Adipocyte (in vitro differentiated cells): ENCODE data around the gene GAS2L3.
"Not testable (repeated sequence)": the region's sequence is repeated elsewhere in the genome, so short reads cannot be mapped to it uniquely, and the experiment has no call there.

Source experiments
- DNase-seq: peaks from one replicate; pipeline ENCODE4 v3.0.0-alpha.2; 2015; ENCODE audit warnings: low read depth
- H3K27me3 ChIP-seq: replicated peaks from 2 replicates; pipeline ENCODE4 v1.7.0; 2013; ENCODE audit warnings: mild to moderate bottlenecking, low read length, moderate library complexity; ENCODE audit not compliant: control insufficient read depth, insufficient read depth
- H3K36me3 ChIP-seq: 2 replicates; pipeline ENCODE4 v1.7.0; 2013; ENCODE audit warnings: low read length, mild to moderate bottlenecking, moderate library complexity; ENCODE audit not compliant: control insufficient read depth, insufficient read depth, severe bottlenecking
- H3K4me1 ChIP-seq: 2 replicates; pipeline ENCODE4 v1.7.0; 2013; ENCODE audit warnings: mild to moderate bottlenecking, low read length, moderate library complexity; ENCODE audit not compliant: control insufficient read depth, insufficient read depth
- H3K4me3 ChIP-seq: 2 replicates; pipeline ENCODE4 v1.7.0; 2013; ENCODE audit warnings: mild to moderate bottlenecking, low read length, moderate library complexity
- H3K9ac ChIP-seq: 2 replicates; pipeline ENCODE4 v1.7.0; 2013; ENCODE audit warnings: mild to moderate bottlenecking, low read length, moderate library complexity
- H3K9me3 ChIP-seq: 2 replicates; pipeline ENCODE4 v1.7.0; 2013; ENCODE audit warnings: mild to moderate bottlenecking, low read length, moderate library complexity; ENCODE audit not compliant: control insufficient read depth

Gene GAS2L3

DNA sequence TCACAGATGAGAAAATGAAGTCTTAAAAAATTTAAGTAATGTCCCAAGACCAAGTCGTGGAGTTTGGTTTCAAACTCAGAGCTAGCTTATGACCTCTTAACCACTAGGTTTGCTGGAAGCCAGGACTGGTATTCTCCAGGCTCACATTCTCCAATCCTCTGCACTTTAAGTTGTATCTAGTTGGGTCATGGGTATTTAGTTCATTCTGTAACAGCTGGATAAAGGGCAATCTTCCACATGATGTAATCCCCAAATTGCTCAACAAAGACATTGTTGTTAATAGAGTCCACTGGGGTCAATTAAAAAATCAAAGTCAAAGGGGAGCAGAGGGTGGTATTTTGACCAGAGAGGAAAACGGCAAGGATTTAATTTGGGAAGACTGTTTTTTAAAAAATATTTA is 17.8 kb upstream of the GAS2L3 start:
- no peaks in the 10 kb centered on the region for H3K36me3 ChIP-seq
- H3K9ac ChIP-seq, result peak overlapping the region; percentile 64
- peak; percentile 45 for DNase-seq
- no peaks in the 10 kb centered on the region for H3K9me3 ChIP-seq
- H3K4me1 ChIP-seq, result peaks cover 13% of the 10 kb centered on the region
- no peak overlapping the region for H3K4me3 ChIP-seq
- no peaks in the 10 kb centered on the region for H3K27me3 ChIP-seq

GRCh38 chr12:100557357-100557756 is 16.1 kb upstream of the GAS2L3 start:
- Histone ChIP-seq H3K4me1 (peaks cover 13% of the 10 kb centered on the region), H3K9me3 (no peaks in the 10 kb centered on the region), H3K36me3 (no peaks in the 10 kb centered on the region), H3K27me3 (no peaks in the 10 kb centered on the region), H3K9ac (no peak overlapping the region), H3K4me3 (no peak overlapping the region)
- DNase-seq, result no peak

DNA sequence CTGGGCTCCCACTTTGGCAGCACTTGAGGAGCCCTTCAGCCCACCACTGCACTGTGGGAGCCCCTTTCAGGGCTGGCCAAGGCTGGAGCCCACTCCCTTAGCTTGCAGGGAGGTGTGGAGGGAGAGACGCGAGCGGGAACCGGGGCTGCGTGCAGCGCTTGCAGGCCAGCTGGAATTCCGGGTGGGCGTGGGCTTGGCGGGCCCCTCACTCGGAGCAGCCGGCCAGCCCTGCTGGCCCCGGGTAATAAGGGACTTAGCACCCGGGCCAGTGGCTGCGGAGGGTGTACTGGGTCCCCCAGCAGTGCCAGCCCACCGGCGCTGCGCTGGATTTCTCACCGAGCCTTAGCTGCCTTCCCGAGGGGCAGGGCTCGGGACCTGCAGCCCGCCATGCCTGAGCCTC is 14.2 kb upstream of the GAS2L3 start:
- not testable (repeated sequence) for H3K9me3 ChIP-seq, H3K9ac ChIP-seq, H3K4me1 ChIP-seq, DNase-seq, H3K4me3 ChIP-seq, H3K36me3 ChIP-seq, H3K27me3 ChIP-seq

DNA sequence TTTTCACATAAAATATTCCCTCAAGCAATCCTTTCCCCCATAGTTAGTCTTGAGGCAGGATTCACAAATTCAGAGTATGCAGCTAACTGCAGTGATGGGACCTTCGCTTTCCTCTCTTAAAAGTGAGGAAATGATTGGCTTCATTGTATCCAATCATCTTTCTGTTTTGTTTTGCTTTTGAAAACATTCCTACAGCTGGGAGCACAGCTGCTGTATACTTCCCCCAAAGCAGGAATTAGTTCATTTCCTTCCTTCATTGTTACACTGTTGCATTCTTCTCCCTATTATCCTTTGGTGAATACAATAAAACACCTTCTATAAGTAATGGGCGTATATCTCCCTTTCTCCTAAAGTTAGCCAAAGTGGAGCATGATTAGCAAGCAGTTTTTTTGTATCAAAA is 9.4 kb upstream of the GAS2L3 start:
- no peak for DNase-seq

GRCh38 chr12:100564905-100565467 is 8.5 kb upstream of the GAS2L3 start:
- no peak for DNase-seq
- no peaks in the 10 kb centered on the region for H3K9me3 ChIP-seq
- no peaks in the 10 kb centered on the region for H3K27me3 ChIP-seq
- H3K4me1 ChIP-seq, result no peaks in the 10 kb centered on the region
- H3K9ac ChIP-seq, result no peak overlapping the region
- H3K4me3 ChIP-seq, result no peak overlapping the region
- H3K36me3 ChIP-seq, result no peaks in the 10 kb centered on the region

More for the DNA sequence above, 9.4 kb upstream of the GAS2L3 start:
- H3K9me3 ChIP-seq, result no peaks in the 10 kb centered on the region
- H3K4me1 ChIP-seq, result no peaks in the 10 kb centered on the region
- no peak overlapping the region for H3K9ac ChIP-seq
- H3K27me3 ChIP-seq, result no peaks in the 10 kb centered on the region
- H3K36me3 ChIP-seq, result no peaks in the 10 kb centered on the region
- H3K4me3 ChIP-seq, result no peak overlapping the region

DNA sequence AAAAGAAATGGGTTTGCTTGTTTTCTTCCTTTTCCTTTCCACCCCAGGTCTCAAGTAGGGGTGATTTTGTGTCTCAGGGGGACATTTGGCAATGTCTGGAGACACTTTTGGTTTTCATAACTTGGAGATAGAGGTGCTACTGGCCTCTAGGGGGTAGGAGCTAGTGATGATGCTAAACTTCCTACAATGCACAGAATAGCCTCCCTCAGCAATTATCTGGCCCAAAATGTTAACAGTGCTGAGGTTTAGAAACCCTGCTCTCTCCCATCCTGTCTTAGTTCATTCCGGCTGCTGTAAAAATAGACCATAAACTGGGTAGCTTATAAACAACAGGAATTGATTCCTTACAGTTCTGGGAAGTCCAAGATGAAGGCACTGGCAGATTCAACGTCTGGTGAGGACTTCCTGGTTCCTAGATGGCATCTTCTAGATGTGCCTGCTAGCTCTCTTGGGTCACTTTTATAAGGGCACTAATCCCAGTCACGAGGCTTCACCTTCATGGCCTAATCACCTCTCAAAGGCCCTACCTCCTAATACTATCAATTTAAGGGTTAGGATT is 7.4 kb upstream of the GAS2L3 start:
- no peak overlapping the region for H3K4me3 ChIP-seq
- H3K4me1 ChIP-seq, result no peaks in the 10 kb centered on the region
- no peak overlapping the region for H3K9ac ChIP-seq
- DNase-seq, result no peak
- no peaks in the 10 kb centered on the region for H3K36me3 ChIP-seq
- no peaks in the 10 kb centered on the region for H3K9me3 ChIP-seq
- H3K27me3 ChIP-seq, result no peaks in the 10 kb centered on the region

- DNase-seq, result no peak
- no peaks in the 10 kb centered on the region for H3K9me3 ChIP-seq
- no peaks in the 10 kb centered on the region for H3K27me3 ChIP-seq
These were observed 6.4 kb upstream of the GAS2L3 start for GRCh38 chr12:100566887-100567637.

GRCh38 chr12:100567945-100568344 is 5.5 kb upstream of the GAS2L3 start:
- no peaks in the 10 kb centered on the region for H3K27me3 ChIP-seq
- DNase-seq, result no peak
- H3K4me1 ChIP-seq, result peaks cover under 1% of the 10 kb centered on the region
- no peak overlapping the region for H3K4me3 ChIP-seq
- H3K9me3 ChIP-seq, result no peaks in the 10 kb centered on the region
- H3K9ac ChIP-seq, result no peak overlapping the region
- H3K36me3 ChIP-seq, result no peaks in the 10 kb centered on the region

More at GRCh38 chr12:100566887-100567637, 6.4 kb upstream of the GAS2L3 start:
- no peaks in the 10 kb centered on the region for H3K36me3 ChIP-seq
- H3K4me3 ChIP-seq, result no peak overlapping the region
- H3K4me1 ChIP-seq, result no peaks in the 10 kb centered on the region
- H3K9ac ChIP-seq, result no peak overlapping the region

- Histone ChIP-seq H3K27me3 (no peaks in the 10 kb centered on the region), H3K4me1 (peaks cover 26% of the 10 kb centered on the region), H3K4me3 (no peak overlapping the region), H3K9ac (no peak overlapping the region), H3K36me3 (no peaks in the 10 kb centered on the region), H3K9me3 (no peaks in the 10 kb centered on the region)
- DNase-seq, result no peak
These were observed 1.3 kb upstream of the GAS2L3 start for GRCh38 chr12:100572184-100572583.

GRCh38 chr12:100574187-100575074 is 947 bp downstream of the GAS2L3 start:
- H3K27me3 ChIP-seq, result no peaks in the 10 kb centered on the region
- DNase-seq, result peak; percentile 46
- peak overlapping the region; percentile 89 for H3K9ac ChIP-seq

More at GRCh38 chr12:100574187-100575074, 947 bp downstream of the GAS2L3 start:
- peaks cover 26% of the 10 kb centered on the region for H3K4me1 ChIP-seq
- no peaks in the 10 kb centered on the region for H3K9me3 ChIP-seq
- H3K36me3 ChIP-seq, result peaks cover 8% of the 10 kb centered on the region
- H3K4me3 ChIP-seq, result peak overlapping the region; percentile 94
